GM12878 (cell line): ENCODE measurements around the gene SH3YL1. TPM values are rescaled to one million over a fixed set of nuclear protein-coding genes. Genes with fewer than 3 reads are reported as not detected.

Source experiments
- ATAC-seq: fragments of 200-7000 bp; cut with Tn5 transposase; 3 replicates; pipeline ENCODE4 v1.9.1; 2020; ENCODE audit warnings: mild to moderate bottlenecking, moderate library complexity
- BruUV-seq: library from RNA; stranded (reverse); fragments of 400-500 nt; replicated peaks from 2 replicates; lab custom pipeline; 2021; lab: Mats Ljungman, UMichigan
- CTCF ChIA-PET: fragments of 300-600 bp; sonication (Branson Sonifier 250); formaldehyde crosslinking; extraction: SDS; loops from one replicate; lab custom pipeline; 2021; ENCODE audit warnings: inconsistent platforms; lab: Yijun Ruan, JAX
- POLR2A ChIA-PET: fragments of 350-600 bp; formaldehyde crosslinking; extraction: SDS; loops from one replicate; lab custom pipeline; 2021; ENCODE audit warnings: inconsistent platforms; lab: Charles Lee
- RAD21 ChIA-PET: fragments of 300-600 bp; sonication (Branson Sonifier 250); formaldehyde crosslinking; loops from one replicate; lab custom pipeline; 2023; ENCODE audit warnings: antibody characterized with exemption; ENCODE audit not compliant: unreplicated experiment; lab: Charles Lee
- SMC1A ChIA-PET: fragments of 300-600 bp; sonication (Branson Sonifier 250); formaldehyde crosslinking; loops from one replicate; lab custom pipeline; 2023; ENCODE audit not compliant: unreplicated experiment, uncharacterized antibody; lab: Charles Lee
- DNase-seq: peaks from one replicate; pipeline ENCODE4 v3.0.0-alpha.2; 2011; ENCODE audit warnings: low read depth, low spot score
- FAIRE-seq: peaks from 3 replicates; lab custom pipeline; 2011; peaks lifted over from hg19 to GRCh38; lab: Jason Lieb, UNC
- H2AFZ ChIP-seq: 2 replicates; pipeline ENCODE4 v1.6.0; 2011; ENCODE audit warnings: low read depth, low read length, control low read depth; ENCODE audit not compliant: control insufficient read depth
- H3K27ac ChIP-seq: 2 replicates; pipeline ENCODE4 v1.5.1; 2011; ENCODE audit warnings: control low read depth; ENCODE audit not compliant: control insufficient read depth, insufficient read depth
- H3K27me3 ChIP-seq, 2 experiments: replicated peaks in 1 of 2; 2 replicates each; pipeline versions ENCODE4 v1.6.0 to v1.6.1; 2011; ENCODE audit warnings: low read length in 1 of 2; ENCODE audit not compliant: control insufficient read depth in 2 of 2, insufficient read depth in 2 of 2
- H3K36me3 ChIP-seq, 2 experiments: 2 replicates each; pipeline ENCODE4 v1.5.1; 2011; ENCODE audit warnings: low read length in 1 of 2; ENCODE audit not compliant: control insufficient read depth in 2 of 2, insufficient read depth in 2 of 2
- H3K4me1 ChIP-seq: 2 replicates; pipeline ENCODE4 v1.6.1; 2011; ENCODE audit warnings: mild to moderate bottlenecking, low read length, moderate library complexity, mixed read lengths; ENCODE audit not compliant: control insufficient read depth, insufficient read depth
- H3K4me2 ChIP-seq: 2 replicates; pipeline ENCODE4 v1.6.0; 2011; ENCODE audit warnings: control low read depth; ENCODE audit not compliant: control insufficient read depth, insufficient read depth
- H3K4me3 ChIP-seq: fragments of 200-600 bp; sonication (generic); 2 replicates; pipeline ENCODE4 v1.5.1; 2016
- H3K79me2 ChIP-seq: 2 replicates; pipeline ENCODE4 v1.6.0; 2011; ENCODE audit warnings: low read length; ENCODE audit not compliant: control insufficient read depth, insufficient read depth
- H3K9ac ChIP-seq: 2 replicates; pipeline ENCODE4 v1.8.0; 2011; ENCODE audit warnings: low read length, control low read depth, mixed read lengths; ENCODE audit not compliant: control insufficient read depth, insufficient read depth
- H3K9me3 ChIP-seq: replicated peaks from 3 replicates; pipeline ENCODE4 v1.5.1; 2011; ENCODE audit warnings: mild to moderate bottlenecking, low read length; ENCODE audit not compliant: control insufficient read depth, insufficient read depth
- H4K20me1 ChIP-seq: 2 replicates; pipeline ENCODE4 v1.6.0; 2011; ENCODE audit not compliant: control insufficient read depth, insufficient read depth
- DPF2 ChIP-seq: fragments of 450-650 bp; IDR thresholded peaks from 2 replicates; pipeline ENCODE4 v1.6.1; 2017; ENCODE audit warnings: mild to moderate bottlenecking
- ESRRA ChIP-seq: IDR thresholded peaks from 2 replicates; pipeline ENCODE4 v1.6.1; 2012; ENCODE audit warnings: mild to moderate bottlenecking, low read length, improper control_type of control experiment
- KAT2A ChIP-seq: conservative IDR thresholded peaks from 2 replicates; pipeline ENCODE4 v1.6.1; 2011; ENCODE audit warnings: low read depth, low read length; ENCODE audit not compliant: control insufficient read depth
- MYB ChIP-seq: fragments of 150-350 bp; IDR thresholded peaks from 2 replicates; pipeline ENCODE4 v1.6.1; 2014; ENCODE audit warnings: mild to moderate bottlenecking, low read depth, low read length, borderline replicate concordance
- NFYA ChIP-seq: IDR thresholded peaks from 2 replicates; pipeline ENCODE4 v1.6.1; 2011; ENCODE audit warnings: low read depth, mild to moderate bottlenecking, low read length, improper control_type of control experiment, borderline replicate concordance
- NR2C2 ChIP-seq: IDR thresholded peaks from 2 replicates; pipeline ENCODE4 v1.6.1; 2011; ENCODE audit warnings: borderline replicate concordance, low read depth; ENCODE audit not compliant: control insufficient read depth, insufficient read length
- NRF1 ChIP-seq: conservative IDR thresholded peaks from 2 replicates; pipeline ENCODE4 v1.6.1; 2011; ENCODE audit warnings: mild to moderate bottlenecking, low read depth, low read length, improper control_type of control experiment
- ZSCAN29 ChIP-seq: fragments of 450-650 bp; IDR thresholded peaks from 2 replicates; pipeline ENCODE4 v1.6.1; 2017; ENCODE audit warnings: mild to moderate bottlenecking, moderate library complexity
- WGBS: methylation state at CpG from one replicate; pipeline ENCODE4 v1.1.6; 2016; ENCODE audit warnings: low lambda C conversion rate; ENCODE audit not compliant: insufficient replicate concordance, insufficient coverage; ENCODE audit errors: missing lambda C conversion rate; 5-methylcytosine and 5-hydroxymethylcytosine counted together
- in situ Hi-C: fragments of 300-500 bp; cut with MboI; formaldehyde crosslinking; loops from 9 replicates; pipeline ENCODE4 v1.14.3; 2018; ENCODE audit warnings: mixed read lengths
- intact Hi-C: fragments of 100-400 bp; cut with micrococcal nuclease; formaldehyde crosslinking; loops from one replicate; pipeline ENCODE4 v1.14.2; 2022; ENCODE audit not compliant: unreplicated experiment
- polyA plus RNA-seq, 11 experiments: library from polyadenylated mRNA; depleted of rRNA in 4 of 11; unstranded in 6 of 11; stranded (reverse) in 5 of 11; fragments of >200 nt; fragmentation: Nextera tagmentation in 4 of 11; fragmentation: Illumina TruSeq in 1 of 11; extraction: Ambion mirVana in 4 of 11; extraction: Trizol in 1 of 11; gene quantifications; 1 replicate in 1 of 11; 2 replicates in 10 of 11; pipeline versions ENCODE4 v1.2.1 to v1.2.3, GENCODE V29; 2011 to 2016; ENCODE audit warnings: inconsistent platforms in 2 of 11, missing spikeins in 2 of 11, low read depth in 1 of 11
- total RNA-seq, 4 experiments: library from RNA; depleted of rRNA in 3 of 4; stranded (reverse); fragments of >200 nt in 3 of 4; fragmentation: Illumina TruSeq in 1 of 4; extraction: Trizol in 1 of 4; gene quantifications; 2 replicates each; pipeline versions ENCODE4 v1.2.1 to v1.2.3, GENCODE V29; 2013 to 2021
- TF ChIP-seq, protein P1 (sequence below): fragments of 450-650 bp; formaldehyde crosslinking; IDR thresholded peaks from 2 replicates; pipeline ENCODE4 v1.4.0; 2022; ENCODE audit warnings: mild to moderate bottlenecking, moderate library complexity

Gene SH3YL1
- total and polyA plus RNA-seq, 10 of the 15 experiments (the other 5 are each of a cell fraction or from before 2014, with no cell fraction given), result 12.2 to 22.4 (median 17.2) TPM

DNA sequence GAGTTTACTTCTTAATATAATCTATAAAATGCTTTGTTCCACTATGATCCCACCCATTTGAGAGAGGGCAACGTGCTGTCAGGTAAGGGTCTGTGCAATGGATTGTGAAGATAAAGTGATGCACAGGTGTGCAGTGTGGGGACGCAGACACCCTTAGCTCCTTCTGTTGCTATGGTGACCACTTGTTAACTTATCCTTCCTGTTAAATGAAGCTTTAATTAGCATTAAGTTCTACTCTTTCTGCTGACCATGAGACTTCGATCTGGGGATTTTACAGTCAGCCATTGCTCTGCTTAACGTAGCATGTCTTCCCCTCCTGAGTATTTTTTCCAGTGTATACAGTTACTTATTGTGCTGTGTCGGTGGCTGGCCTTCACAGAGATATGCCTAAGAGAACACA, 47.2 kb upstream of the SH3YL1 start (continued):
- TF ChIP-seq, protein P1, sequence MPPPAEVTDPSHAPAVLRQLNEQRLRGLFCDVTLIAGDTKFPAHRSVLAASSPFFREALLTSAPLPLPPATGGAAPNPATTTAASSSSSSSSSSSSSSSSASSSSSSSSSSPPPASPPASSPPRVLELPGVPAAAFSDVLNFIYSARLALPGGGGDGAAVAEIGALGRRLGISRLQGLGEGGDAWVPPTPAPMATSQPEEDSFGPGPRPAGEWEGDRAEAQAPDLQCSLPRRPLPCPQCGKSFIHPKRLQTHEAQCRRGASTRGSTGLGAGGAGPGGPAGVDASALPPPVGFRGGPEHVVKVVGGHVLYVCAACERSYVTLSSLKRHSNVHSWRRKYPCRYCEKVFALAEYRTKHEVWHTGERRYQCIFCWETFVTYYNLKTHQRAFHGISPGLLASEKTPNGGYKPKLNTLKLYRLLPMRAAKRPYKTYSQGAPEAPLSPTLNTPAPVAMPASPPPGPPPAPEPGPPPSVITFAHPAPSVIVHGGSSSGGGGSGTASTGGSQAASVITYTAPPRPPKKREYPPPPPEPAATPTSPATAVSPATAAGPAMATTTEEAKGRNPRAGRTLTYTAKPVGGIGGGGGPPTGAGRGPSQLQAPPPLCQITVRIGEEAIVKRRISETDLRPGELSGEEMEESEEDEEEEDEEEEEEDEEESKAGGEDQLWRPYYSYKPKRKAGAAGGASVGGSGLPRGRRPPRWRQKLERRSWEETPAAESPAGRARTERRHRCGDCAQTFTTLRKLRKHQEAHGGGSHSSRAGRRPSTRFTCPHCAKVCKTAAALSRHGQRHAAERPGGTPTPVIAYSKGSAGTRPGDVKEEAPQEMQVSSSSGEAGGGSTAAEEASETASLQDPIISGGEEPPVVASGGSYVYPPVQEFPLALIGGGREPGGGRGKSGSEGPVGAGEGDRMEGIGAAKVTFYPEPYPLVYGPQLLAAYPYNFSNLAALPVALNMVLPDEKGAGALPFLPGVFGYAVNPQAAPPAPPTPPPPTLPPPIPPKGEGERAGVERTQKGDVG (CRISPR knock-in tag), result no peak
- TF ChIP-seq ESRRA, result no peak
- no peak for TF ChIP-seq DPF2
- TF ChIP-seq MYB, result no peak

- no peaks in the 10 kb centered on the region for H3K79me2 ChIP-seq
- BruUV-seq, result no TSS peak
- no peak overlapping the region for H3K27ac ChIP-seq
- H3K4me1 ChIP-seq, result no peaks in the 10 kb centered on the region
- H2AFZ ChIP-seq, result no peak overlapping the region
- ChIA-PET SMC1A (no interaction called here), CTCF (no interaction called here), RAD21 (no interaction called here), POLR2A (no interaction called here)
- intact Hi-C loops (no loop called here), in situ Hi-C loops (no loop called here)
- no peaks in the 10 kb centered on the region for H4K20me1 ChIP-seq
- DNase-seq, result no peak
- no peak for ATAC-seq
- no peak overlapping the region for H3K4me3 ChIP-seq
- WGBS, result 62% methylated on average over 10 of the region's 10 CpGs
- no peaks in the 10 kb centered on the region for H3K9me3 ChIP-seq
- FAIRE-seq, result no peak
- no peaks in the 10 kb centered on the region for H3K36me3 ChIP-seq
- no peak overlapping the region for H3K9ac ChIP-seq
- H3K27me3 ChIP-seq, result no peaks in the 10 kb centered on the region
- no peak overlapping the region for H3K4me2 ChIP-seq
- TF ChIP-seq NRF1 (no peak), NR2C2 (no peak), KAT2A (no peak), ZSCAN29 (no peak), NFYA (no peak)
These were observed 46.2 kb upstream of the SH3YL1 start for GRCh38 chr2:309954-310510.
